ENCODE data around the gene MME. TPM values are rescaled to one million over a fixed set of nuclear protein-coding genes. Genes with fewer than 3 reads are reported as not detected.
"Not testable (repeated sequence)": the region's sequence is repeated elsewhere in the genome, so short reads cannot be mapped to it uniquely, and the experiment has no call there.

Gene MME
- total and polyA plus RNA-seq, 4 donors = 0.05 to 18.4 (median 3.8) TPM

GRCh38 chr3:155111971-155112370 is 31.9 kb downstream of the MME start:
- Histone ChIP-seq H3K36me3 (ENCODE audit: control insufficient read depth in 1 of 2, insufficient read depth in 2 of 2, low read length in 1 of 2) (no peaks in the 10 kb centered on the region), H3K27me3 (ENCODE audit: control insufficient read depth in 1 of 2, insufficient read depth in 2 of 2, low read length in 1 of 2) (no peaks in the 10 kb centered on the region), H3K9me3 (ENCODE audit: control insufficient read depth, low read length) (no peaks in the 10 kb centered on the region), H3K4me1 (ENCODE audit: control insufficient read depth in 1 of 2, insufficient read depth in 2 of 2, low read length in 2 of 2) (no peaks in the 10 kb centered on the region), H3K4me3 (ENCODE audit: low read length in 2 of 2) (no peak overlapping the region), H3K27ac (ENCODE audit: low read depth in 1 of 2, low read length in 2 of 2) (no peak overlapping the region)
- intact Hi-C loops (cut with DNase I) = no loop called here
- 30 to 48% methylated on average over 4 of the region's 4 CpGs for WGBS, 2 donors
- ATAC-seq (ENCODE audit: low FRiP score) (no peak), DNase-seq (no peak)

- WGBS, 2 donors = 70 to 76% methylated on average over 5 of the region's 5 CpGs
- Histone ChIP-seq H3K36me3 (ENCODE audit: control insufficient read depth in 1 of 2, insufficient read depth in 2 of 2, low read length in 1 of 2) (no peaks in the 10 kb centered on the region), H3K4me1 (ENCODE audit: control insufficient read depth in 1 of 2, insufficient read depth in 2 of 2, low read length in 2 of 2) (no peaks in the 10 kb centered on the region), H3K4me3 (ENCODE audit: low read length in 2 of 2) (no peak overlapping the region), H3K27me3 (ENCODE audit: control insufficient read depth in 1 of 2, insufficient read depth in 2 of 2, low read length in 1 of 2) (no peaks in the 10 kb centered on the region), H3K9me3 (ENCODE audit: control insufficient read depth, low read length) (no peaks in the 10 kb centered on the region), H3K27ac (ENCODE audit: low read depth in 1 of 2, low read length in 2 of 2) (no peak overlapping the region)
- intact Hi-C loops (cut with DNase I) = no loop called here
- DNase-seq (no peak), ATAC-seq (ENCODE audit: low FRiP score) (no peak)
Measured at GRCh38 chr3:155112661-155113389, 32.7 kb downstream of the MME start.

DNA sequence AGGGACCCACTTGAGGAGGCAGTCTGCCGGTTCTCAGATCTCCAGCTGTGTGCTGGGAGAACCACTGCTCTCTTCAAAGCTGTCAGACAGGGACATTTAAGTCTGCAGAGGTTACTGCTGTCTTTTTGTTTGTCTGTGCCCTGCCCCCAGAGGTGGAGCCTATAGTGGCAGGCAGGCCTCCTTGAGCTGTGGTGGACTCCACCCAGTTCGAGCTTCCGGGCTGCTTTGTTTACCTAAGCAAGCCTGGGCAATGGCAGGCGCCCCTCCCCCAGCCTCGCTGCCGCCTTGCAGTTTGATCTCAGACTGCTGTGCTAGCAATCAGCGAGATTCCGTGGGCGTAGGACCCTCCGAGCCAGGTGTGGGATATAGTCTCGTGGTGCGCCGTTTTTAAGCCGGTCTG is 44.6 kb downstream of the MME start:
- DNase-seq; H3K36me3 ChIP-seq (ENCODE audit: control insufficient read depth in 1 of 2, insufficient read depth in 2 of 2, low read length in 1 of 2); H3K4me3 ChIP-seq (ENCODE audit: low read length in 2 of 2); intact Hi-C loops (cut with DNase I); H3K27ac ChIP-seq (ENCODE audit: low read depth in 1 of 2, low read length in 2 of 2); H3K9me3 ChIP-seq (ENCODE audit: control insufficient read depth, low read length); H3K4me1 ChIP-seq (ENCODE audit: control insufficient read depth in 1 of 2, insufficient read depth in 2 of 2, low read length in 2 of 2); H3K27me3 ChIP-seq (ENCODE audit: control insufficient read depth in 1 of 2, insufficient read depth in 2 of 2, low read length in 1 of 2); ATAC-seq (ENCODE audit: low FRiP score): not testable (repeated sequence)
- WGBS, 2 donors = 7 to 17% methylated on average over 2 to 5 of the region's 14 CpGs

DNA sequence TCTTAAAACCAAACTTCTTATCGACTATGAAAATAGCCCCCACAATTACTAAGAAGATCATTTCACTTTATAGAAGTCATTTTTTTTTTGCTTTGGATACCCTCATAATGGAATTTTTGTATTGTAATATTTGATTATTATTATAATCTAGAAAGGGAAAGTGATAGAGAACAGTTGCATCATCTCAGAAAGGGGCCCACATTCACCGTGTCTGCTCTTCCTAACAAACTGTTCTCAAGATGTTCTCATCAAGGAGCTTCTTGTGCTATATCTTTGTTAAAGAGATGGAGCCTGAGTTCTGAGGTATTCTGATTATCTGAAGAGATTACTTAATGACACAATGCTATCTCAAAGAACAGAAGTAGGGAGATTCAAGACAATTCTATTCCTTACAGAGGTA is 49.3 kb downstream of the MME start:
- Histone ChIP-seq H3K4me1 (ENCODE audit: control insufficient read depth in 1 of 2, insufficient read depth in 2 of 2, low read length in 2 of 2) (no peaks in the 10 kb centered on the region), H3K36me3 (ENCODE audit: control insufficient read depth in 1 of 2, insufficient read depth in 2 of 2, low read length in 1 of 2) (no peaks in the 10 kb centered on the region), H3K27ac (ENCODE audit: low read depth in 1 of 2, low read length in 2 of 2) (no peak overlapping the region), H3K4me3 (ENCODE audit: low read length in 2 of 2) (no peak overlapping the region), H3K9me3 (ENCODE audit: control insufficient read depth, low read length) (no peaks in the 10 kb centered on the region), H3K27me3 (ENCODE audit: control insufficient read depth in 1 of 2, insufficient read depth in 2 of 2, low read length in 1 of 2) (no peaks in the 10 kb centered on the region)
- WGBS, 2 donors = 90 to 92% methylated on average over 2 of the region's 2 CpGs
- intact Hi-C loops (cut with DNase I) = no loop called here
- DNase-seq (no peak), ATAC-seq (ENCODE audit: low FRiP score) (no peak)

DNA sequence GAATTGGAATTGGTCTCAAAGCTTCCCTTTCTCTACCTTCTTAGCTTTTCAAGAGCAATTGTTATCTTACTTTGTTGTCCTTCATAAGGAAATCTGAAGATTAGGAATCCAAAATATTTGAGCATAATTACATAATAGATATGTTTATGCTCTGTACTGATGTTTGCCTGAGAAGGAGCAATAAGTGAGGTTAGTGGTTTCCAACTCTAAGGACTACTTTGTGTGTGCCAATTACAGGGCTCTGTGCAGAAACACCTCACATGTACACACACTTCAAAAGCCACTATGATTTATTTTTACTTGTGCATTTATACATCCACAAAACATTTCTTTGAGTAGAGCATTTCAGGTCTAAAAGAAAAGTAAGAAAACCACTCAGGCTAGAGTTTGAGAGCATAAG is 49.9 kb downstream of the MME start:
- DNase-seq = no peak
- Histone ChIP-seq H3K4me1 (ENCODE audit: control insufficient read depth in 1 of 2, insufficient read depth in 2 of 2, low read length in 2 of 2) (no peaks in the 10 kb centered on the region), H3K9me3 (ENCODE audit: control insufficient read depth, low read length) (no peaks in the 10 kb centered on the region), H3K27ac (ENCODE audit: low read depth in 1 of 2, low read length in 2 of 2) (no peak overlapping the region), H3K36me3 (ENCODE audit: control insufficient read depth in 1 of 2, insufficient read depth in 2 of 2, low read length in 1 of 2) (no peaks in the 10 kb centered on the region), H3K27me3 (ENCODE audit: control insufficient read depth in 1 of 2, insufficient read depth in 2 of 2, low read length in 1 of 2) (no peaks in the 10 kb centered on the region), H3K4me3 (ENCODE audit: low read length in 2 of 2) (no peak overlapping the region)
- no peak for ATAC-seq (ENCODE audit: low FRiP score)
- intact Hi-C loops (cut with DNase I) = no loop called here

DNA sequence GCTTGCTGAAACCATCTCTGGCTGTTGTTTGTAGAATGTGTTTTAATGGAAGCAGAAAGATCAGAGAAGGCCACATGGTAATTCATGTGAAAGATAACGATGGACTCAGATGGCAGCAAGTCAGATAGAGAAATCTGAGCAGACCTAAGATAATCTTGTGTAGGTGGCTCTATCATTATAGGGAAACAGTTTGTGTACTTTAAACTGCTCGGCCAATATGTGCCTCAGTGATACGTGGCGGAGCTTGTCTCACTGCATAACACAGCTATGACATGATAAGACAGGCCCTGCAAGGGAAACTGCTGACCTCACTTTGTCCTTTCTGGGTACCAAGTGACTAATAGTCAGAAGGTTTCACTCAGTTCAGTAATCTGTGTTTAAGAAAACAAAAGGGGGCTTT is 51.0 kb downstream of the MME start:
- H3K27me3 ChIP-seq (ENCODE audit: control insufficient read depth in 1 of 2, insufficient read depth in 2 of 2, low read length in 1 of 2) = no peaks in the 10 kb centered on the region
- ATAC-seq (ENCODE audit: low FRiP score) (no peak), DNase-seq (no peak)
- WGBS, 2 donors = 67 to 75% methylated on average over 4 of the region's 4 CpGs
- no peaks in the 10 kb centered on the region for H3K9me3 ChIP-seq (ENCODE audit: control insufficient read depth, low read length)
- no peak overlapping the region for H3K27ac ChIP-seq (ENCODE audit: low read depth in 1 of 2, low read length in 2 of 2)
- H3K4me1 ChIP-seq (ENCODE audit: control insufficient read depth in 1 of 2, insufficient read depth in 2 of 2, low read length in 2 of 2) = no peaks in the 10 kb centered on the region
- no peaks in the 10 kb centered on the region for H3K36me3 ChIP-seq (ENCODE audit: control insufficient read depth in 1 of 2, insufficient read depth in 2 of 2, low read length in 1 of 2)
- H3K4me3 ChIP-seq (ENCODE audit: low read length in 2 of 2) = no peak overlapping the region
- intact Hi-C loops (cut with DNase I) = no loop called here

- ATAC-seq (ENCODE audit: low FRiP score); intact Hi-C loops (cut with DNase I): not testable (repeated sequence)
Measured at GRCh38 chr3:155134311-155134710, 54.2 kb downstream of the MME start.

DNA sequence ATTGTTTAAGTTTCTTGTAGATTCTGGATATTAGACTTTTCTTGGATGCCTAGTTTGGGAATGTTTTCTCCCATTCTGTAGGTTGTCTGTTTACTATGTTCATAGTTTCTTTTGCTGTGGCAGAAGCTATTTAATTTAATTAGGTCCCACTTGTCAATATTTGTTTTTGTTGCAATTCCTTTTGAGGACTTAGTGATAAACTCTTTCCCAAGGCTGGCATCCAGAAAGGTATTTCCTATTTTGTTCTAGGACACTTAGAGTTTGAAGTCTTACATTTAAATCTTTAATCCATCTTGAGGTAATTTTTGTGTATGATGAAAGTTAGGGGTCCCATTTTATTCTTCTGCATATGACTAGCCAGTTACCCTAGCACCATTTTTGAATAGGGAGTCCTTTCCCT is 54.9 kb downstream of the MME start:
- Histone ChIP-seq H3K4me3 (ENCODE audit: low read length in 2 of 2) (no peak overlapping the region), H3K4me1 (ENCODE audit: control insufficient read depth in 1 of 2, insufficient read depth in 2 of 2, low read length in 2 of 2) (no peaks in the 10 kb centered on the region), H3K36me3 (ENCODE audit: control insufficient read depth in 1 of 2, insufficient read depth in 2 of 2, low read length in 1 of 2) (no peaks in the 10 kb centered on the region), H3K27ac (ENCODE audit: low read depth in 1 of 2, low read length in 2 of 2) (no peak overlapping the region), H3K9me3 (ENCODE audit: control insufficient read depth, low read length) (no peaks in the 10 kb centered on the region), H3K27me3 (ENCODE audit: control insufficient read depth in 1 of 2, insufficient read depth in 2 of 2, low read length in 1 of 2) (no peaks in the 10 kb centered on the region)
- ATAC-seq (ENCODE audit: low FRiP score) (no peak), DNase-seq (no peak)
- intact Hi-C loops (cut with DNase I) = no loop called here

More at GRCh38 chr3:155134311-155134710, 54.2 kb downstream of the MME start:
- not testable (repeated sequence) for H3K27me3 ChIP-seq (ENCODE audit: control insufficient read depth in 1 of 2, insufficient read depth in 2 of 2, low read length in 1 of 2); H3K27ac ChIP-seq (ENCODE audit: low read depth in 1 of 2, low read length in 2 of 2); H3K36me3 ChIP-seq (ENCODE audit: control insufficient read depth in 1 of 2, insufficient read depth in 2 of 2, low read length in 1 of 2); DNase-seq; H3K4me1 ChIP-seq (ENCODE audit: control insufficient read depth in 1 of 2, insufficient read depth in 2 of 2, low read length in 2 of 2); H3K4me3 ChIP-seq (ENCODE audit: low read length in 2 of 2); H3K9me3 ChIP-seq (ENCODE audit: control insufficient read depth, low read length)
- WGBS, 2 donors = 64 to 73% methylated on average over 1 of the region's 1 CpG

- H3K4me1 ChIP-seq (ENCODE audit: control insufficient read depth in 1 of 2, insufficient read depth in 2 of 2, low read length in 2 of 2) = no peaks in the 10 kb centered on the region
- no peak for DNase-seq
- H3K27me3 ChIP-seq (ENCODE audit: control insufficient read depth in 1 of 2, insufficient read depth in 2 of 2, low read length in 1 of 2) = no peaks in the 10 kb centered on the region
- no peak for ATAC-seq (ENCODE audit: low FRiP score)
- no peaks in the 10 kb centered on the region for H3K9me3 ChIP-seq (ENCODE audit: control insufficient read depth, low read length)
- WGBS, 2 donors = 69 to 76% methylated on average over 4 of the region's 4 CpGs
- H3K27ac ChIP-seq (ENCODE audit: low read depth in 1 of 2, low read length in 2 of 2) = no peak overlapping the region
- no peak overlapping the region for H3K4me3 ChIP-seq (ENCODE audit: low read length in 2 of 2)
- intact Hi-C loops (cut with DNase I) = no loop called here
- H3K36me3 ChIP-seq (ENCODE audit: control insufficient read depth in 1 of 2, insufficient read depth in 2 of 2, low read length in 1 of 2) = no peaks in the 10 kb centered on the region
Measured at GRCh38 chr3:155138677-155139076, 58.6 kb downstream of the MME start.
